ENCODE measurements around the gene IL15RA.

DNA sequence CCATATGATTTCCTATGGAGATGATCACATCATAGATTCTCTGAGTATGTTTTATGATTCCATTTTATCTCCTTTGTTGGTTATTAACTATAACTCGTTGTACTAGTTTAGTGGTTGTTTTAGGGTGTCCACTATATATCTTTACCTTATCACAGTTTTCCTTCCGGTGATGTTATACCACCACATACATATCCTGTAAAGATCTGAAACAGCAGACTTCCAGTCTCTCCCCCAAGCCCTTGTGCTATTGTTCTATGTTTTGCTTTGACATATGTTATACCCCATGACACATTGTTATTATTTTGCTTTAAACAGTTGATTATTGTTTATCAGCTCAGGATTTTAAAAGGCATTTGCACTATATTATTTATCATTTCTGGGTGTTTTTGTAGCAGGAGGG, 7.3 kb downstream of the IL15RA start:
- TF ChIP-seq EZH2 (IDR thresholded peaks at IDR 0.05) (no peak), EZH2phosphoT487 (IDR thresholded peaks at IDR 0.05) (no peak)
- TF ChIP-seq, protein P1, sequence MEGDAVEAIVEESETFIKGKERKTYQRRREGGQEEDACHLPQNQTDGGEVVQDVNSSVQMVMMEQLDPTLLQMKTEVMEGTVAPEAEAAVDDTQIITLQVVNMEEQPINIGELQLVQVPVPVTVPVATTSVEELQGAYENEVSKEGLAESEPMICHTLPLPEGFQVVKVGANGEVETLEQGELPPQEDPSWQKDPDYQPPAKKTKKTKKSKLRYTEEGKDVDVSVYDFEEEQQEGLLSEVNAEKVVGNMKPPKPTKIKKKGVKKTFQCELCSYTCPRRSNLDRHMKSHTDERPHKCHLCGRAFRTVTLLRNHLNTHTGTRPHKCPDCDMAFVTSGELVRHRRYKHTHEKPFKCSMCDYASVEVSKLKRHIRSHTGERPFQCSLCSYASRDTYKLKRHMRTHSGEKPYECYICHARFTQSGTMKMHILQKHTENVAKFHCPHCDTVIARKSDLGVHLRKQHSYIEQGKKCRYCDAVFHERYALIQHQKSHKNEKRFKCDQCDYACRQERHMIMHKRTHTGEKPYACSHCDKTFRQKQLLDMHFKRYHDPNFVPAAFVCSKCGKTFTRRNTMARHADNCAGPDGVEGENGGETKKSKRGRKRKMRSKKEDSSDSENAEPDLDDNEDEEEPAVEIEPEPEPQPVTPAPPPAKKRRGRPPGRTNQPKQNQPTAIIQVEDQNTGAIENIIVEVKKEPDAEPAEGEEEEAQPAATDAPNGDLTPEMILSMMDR (IDR thresholded peaks at IDR 0.05) = no peak

All from neural progenitor cell (in vitro differentiated cells).